ENCODE measurements around the gene ARSB. TPM values are rescaled to one million over a fixed set of nuclear protein-coding genes. Genes with fewer than 3 reads are reported as not detected.

ARSB gene
- total and polyA plus RNA-seq, 9 of the 15 experiments (the other 6 are each of a cell fraction or from before 2014, with no cell fraction given) = 0.52 to 4.6 (median 2.4) TPM

DNA sequence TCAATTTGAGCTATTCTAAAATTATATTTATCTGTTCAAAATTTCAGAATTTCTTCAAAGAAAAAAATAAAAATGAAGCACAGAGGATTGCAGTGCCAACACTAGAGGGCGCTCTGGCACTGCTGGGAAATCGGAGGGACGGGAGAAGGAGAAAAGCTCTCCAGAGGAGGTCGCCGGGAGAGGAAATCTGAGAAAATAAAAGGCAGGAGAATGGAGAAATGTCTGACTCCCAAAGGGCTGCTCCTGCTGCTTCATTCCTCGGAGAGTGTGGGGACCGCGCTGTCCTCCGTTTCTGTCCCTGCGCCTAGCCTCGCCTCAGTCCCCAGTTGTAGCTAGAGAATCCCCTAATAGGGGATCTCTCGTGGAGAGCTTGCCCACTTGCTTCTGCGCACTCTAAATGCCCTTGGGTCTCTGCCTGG, 40.0 kb upstream of the ARSB start (continued):
- TF ChIP-seq ZNF449 (CRISPR knock-in tag; IDR thresholded peaks at IDR 0.05) (no peak), CCAR2 (IDR thresholded peaks at IDR 0.05; ENCODE audit: low read depth, low read length) (no peak), HNRNPUL1 (IDR thresholded peaks at IDR 0.05; ENCODE audit: low read length) (no peak), ZNF184 (CRISPR knock-in tag; IDR thresholded peaks at IDR 0.05) (no peak), THRAP3 (IDR thresholded peaks at IDR 0.05; ENCODE audit: borderline replicate concordance) (no peak), MBD2 (IDR thresholded peaks at IDR 0.05; ENCODE audit: borderline replicate concordance, low read depth) (no peak), CBX1 (IDR thresholded peaks at IDR 0.05; ENCODE audit: low read depth) (no peak), LEF1 (IDR thresholded peaks at IDR 0.05) (no peak), MAFK (IDR thresholded peaks at IDR 0.05; ENCODE audit: low read length) (no peak), HOXB6 (CRISPR knock-in tag; IDR thresholded peaks at IDR 0.05; ENCODE audit: borderline replicate concordance) (no peak), ZNF3 (CRISPR knock-in tag; IDR thresholded peaks at IDR 0.05) (no peak), SMARCA5 (IDR thresholded peaks at IDR 0.05) (no peak), DEAF1 (CRISPR knock-in tag; IDR thresholded peaks at IDR 0.05) (peak; percentile 97), SMAD4 (CRISPR knock-in tag; conservative IDR thresholded peaks at IDR 0.05) (no peak), MAFF (IDR thresholded peaks at IDR 0.05; ENCODE audit: low read length) (no peak), RUNX1 (IDR thresholded peaks at IDR 0.05; ENCODE audit: low read depth) (no peak), CREM (IDR thresholded peaks at IDR 0.05; ENCODE audit: low read depth) (no peak), CHD1 (IDR thresholded peaks at IDR 0.05; ENCODE audit: low read length) (no peak), CC2D1A (IDR thresholded peaks at IDR 0.05) (peak; percentile 47; the same call in 1 of the 2 replicates), SRSF7 (optimal IDR thresholded peaks at IDR 0.05; ENCODE audit: low read depth, low read length) (no peak), KDM1A (IDR thresholded peaks at IDR 0.05) (no peak), ZNF431 (CRISPR knock-in tag; IDR thresholded peaks at IDR 0.05) (no peak), SP2 (IDR thresholded peaks at IDR 0.05; ENCODE audit: extremely low read depth, low read depth, low read length, poor library complexity, severe bottlenecking) (no peak), HES1 (IDR thresholded peaks at IDR 0.05; ENCODE audit: low read depth) (no peak), IRF2 (CRISPR knock-in tag; IDR thresholded peaks at IDR 0.05) (no peak), MTA2 (IDR thresholded peaks at IDR 0.05; ENCODE audit: low read depth) (no peak)
- TF ChIP-seq, protein P1, sequence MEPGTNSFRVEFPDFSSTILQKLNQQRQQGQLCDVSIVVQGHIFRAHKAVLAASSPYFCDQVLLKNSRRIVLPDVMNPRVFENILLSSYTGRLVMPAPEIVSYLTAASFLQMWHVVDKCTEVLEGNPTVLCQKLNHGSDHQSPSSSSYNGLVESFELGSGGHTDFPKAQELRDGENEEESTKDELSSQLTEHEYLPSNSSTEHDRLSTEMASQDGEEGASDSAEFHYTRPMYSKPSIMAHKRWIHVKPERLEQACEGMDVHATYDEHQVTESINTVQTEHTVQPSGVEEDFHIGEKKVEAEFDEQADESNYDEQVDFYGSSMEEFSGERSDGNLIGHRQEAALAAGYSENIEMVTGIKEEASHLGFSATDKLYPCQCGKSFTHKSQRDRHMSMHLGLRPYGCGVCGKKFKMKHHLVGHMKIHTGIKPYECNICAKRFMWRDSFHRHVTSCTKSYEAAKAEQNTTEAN (CRISPR knock-in tag; IDR thresholded peaks at IDR 0.05) = no peak
- TF ChIP-seq, protein P2, sequence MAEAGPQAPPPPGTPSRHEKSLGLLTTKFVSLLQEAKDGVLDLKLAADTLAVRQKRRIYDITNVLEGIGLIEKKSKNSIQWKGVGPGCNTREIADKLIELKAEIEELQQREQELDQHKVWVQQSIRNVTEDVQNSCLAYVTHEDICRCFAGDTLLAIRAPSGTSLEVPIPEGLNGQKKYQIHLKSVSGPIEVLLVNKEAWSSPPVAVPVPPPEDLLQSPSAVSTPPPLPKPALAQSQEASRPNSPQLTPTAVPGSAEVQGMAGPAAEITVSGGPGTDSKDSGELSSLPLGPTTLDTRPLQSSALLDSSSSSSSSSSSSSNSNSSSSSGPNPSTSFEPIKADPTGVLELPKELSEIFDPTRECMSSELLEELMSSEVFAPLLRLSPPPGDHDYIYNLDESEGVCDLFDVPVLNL (CRISPR knock-in tag; IDR thresholded peaks at IDR 0.05; ENCODE audit: low read depth) = no peak

Measured in K562 (cell line).